HG02642 (cell line): Measurements from ENCODE around the gene KHSRP.

Experiments used
- ATAC-seq: cut with Tn5 transposase; IDR thresholded peaks from one replicate; pipeline ENCODE4 v1.9.1; 2021; ENCODE audit warnings: mild to moderate bottlenecking; ENCODE audit not compliant: unreplicated experiment, poor library complexity

Gene KHSRP

GRCh38 chr19:6364353-6364752, 60.3 kb downstream of the KHSRP start:
- ATAC-seq: no peak
